Activated naive CD8-positive, alpha-beta T cell treated with anti-CD3 and anti-CD28 coated beads, Interleukin-2, amount 50 U/mL, for 16 hours (primary cell): ENCODE measurements around the gene ISLR.

ENCODE experiments used
- DNase-seq: peaks from one replicate; pipeline ENCODE4 v3.0.0-alpha.2; 2020; ENCODE audit warnings: low read depth, low spot score

Gene ISLR, protein sequence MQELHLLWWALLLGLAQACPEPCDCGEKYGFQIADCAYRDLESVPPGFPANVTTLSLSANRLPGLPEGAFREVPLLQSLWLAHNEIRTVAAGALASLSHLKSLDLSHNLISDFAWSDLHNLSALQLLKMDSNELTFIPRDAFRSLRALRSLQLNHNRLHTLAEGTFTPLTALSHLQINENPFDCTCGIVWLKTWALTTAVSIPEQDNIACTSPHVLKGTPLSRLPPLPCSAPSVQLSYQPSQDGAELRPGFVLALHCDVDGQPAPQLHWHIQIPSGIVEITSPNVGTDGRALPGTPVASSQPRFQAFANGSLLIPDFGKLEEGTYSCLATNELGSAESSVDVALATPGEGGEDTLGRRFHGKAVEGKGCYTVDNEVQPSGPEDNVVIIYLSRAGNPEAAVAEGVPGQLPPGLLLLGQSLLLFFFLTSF

DNA sequence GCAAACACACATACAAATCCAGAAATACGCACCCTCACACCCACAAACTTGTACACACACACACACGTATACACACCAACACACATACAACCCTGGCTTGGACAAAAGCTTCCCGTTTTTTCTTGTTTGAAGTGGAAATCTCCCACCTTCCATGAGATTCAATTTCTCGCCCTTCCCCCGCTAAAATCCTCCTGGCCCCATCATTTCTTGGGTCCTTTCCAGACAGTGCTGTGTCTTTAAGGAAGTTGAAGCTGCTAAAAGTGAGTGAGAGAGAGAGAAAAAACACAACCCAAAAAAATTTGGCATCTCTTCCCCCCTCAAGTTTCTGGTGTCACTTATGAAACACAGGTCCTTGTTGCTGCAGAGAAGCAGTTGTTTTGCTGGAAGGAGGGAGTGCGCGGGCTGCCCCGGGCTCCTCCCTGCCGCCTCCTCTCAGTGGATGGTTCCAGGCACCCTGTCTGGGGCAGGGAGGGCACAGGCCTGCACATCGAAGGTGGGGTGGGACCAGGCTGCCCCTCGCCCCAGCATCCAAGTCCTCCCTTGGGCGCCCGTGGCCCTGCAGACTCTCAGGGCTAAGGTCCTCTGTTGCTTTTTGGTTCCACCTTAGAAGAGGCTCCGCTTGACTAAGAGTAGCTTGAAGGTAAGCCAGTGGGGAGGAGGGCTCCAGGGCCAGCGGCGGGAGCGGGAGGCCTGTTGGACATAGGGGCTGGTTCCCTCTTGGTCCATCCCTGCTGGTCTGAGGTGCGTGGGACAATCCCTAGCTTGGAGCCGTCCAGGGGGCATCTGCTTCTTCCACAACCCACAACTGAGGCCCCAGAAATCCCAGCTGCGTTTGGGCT, at the start of gene ISLR:
ISLR (plus strand) TSS at position 331 of the 839 bp plus-strand sequence. CDS start 1,149 bp downstream, outside the sequence.
- no peak for DNase-seq

- DNase-seq: no peak
These were observed 49.3 kb upstream of the ISLR start for GRCh38 chr15:74124196-74124595.

- no peak for DNase-seq
These were observed 48.8 kb upstream of the ISLR start for GRCh38 chr15:74124759-74125158.

DNA sequence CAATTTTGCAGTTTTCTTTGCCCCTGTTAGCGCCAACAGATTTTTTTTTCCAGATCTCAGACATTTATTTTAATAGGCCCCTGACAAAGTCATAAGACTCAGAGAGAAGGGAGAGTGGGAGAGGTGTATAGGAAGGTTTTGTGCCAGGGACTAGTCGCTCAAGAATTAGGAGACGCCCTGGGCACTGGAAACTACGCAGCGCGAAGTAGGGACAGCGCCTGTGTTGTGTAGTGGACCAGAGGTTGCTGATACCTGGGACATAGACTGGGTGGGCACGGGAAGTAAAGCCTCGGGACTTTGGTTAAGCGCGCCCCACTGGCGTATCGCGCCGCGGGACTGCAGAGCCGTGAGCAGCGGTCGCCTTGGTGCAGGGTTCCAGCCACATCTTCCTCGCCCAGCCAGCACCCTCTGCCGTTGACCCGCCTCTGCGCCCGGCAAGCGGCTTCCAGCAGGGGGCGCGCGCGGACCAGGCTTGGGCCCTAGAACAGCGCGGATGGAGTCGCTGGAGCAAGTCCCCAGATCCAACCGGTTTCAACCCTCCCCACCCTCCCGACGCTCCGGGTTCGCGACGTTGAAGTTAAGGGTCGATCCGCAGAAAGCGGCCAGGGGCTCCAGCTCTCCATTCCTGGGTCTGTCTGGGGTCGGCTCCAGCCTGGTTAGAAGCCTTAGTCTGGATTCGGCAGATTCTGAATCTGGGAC, 46.1 kb upstream of the ISLR start:
- peak; percentile 73 for DNase-seq

DNA sequence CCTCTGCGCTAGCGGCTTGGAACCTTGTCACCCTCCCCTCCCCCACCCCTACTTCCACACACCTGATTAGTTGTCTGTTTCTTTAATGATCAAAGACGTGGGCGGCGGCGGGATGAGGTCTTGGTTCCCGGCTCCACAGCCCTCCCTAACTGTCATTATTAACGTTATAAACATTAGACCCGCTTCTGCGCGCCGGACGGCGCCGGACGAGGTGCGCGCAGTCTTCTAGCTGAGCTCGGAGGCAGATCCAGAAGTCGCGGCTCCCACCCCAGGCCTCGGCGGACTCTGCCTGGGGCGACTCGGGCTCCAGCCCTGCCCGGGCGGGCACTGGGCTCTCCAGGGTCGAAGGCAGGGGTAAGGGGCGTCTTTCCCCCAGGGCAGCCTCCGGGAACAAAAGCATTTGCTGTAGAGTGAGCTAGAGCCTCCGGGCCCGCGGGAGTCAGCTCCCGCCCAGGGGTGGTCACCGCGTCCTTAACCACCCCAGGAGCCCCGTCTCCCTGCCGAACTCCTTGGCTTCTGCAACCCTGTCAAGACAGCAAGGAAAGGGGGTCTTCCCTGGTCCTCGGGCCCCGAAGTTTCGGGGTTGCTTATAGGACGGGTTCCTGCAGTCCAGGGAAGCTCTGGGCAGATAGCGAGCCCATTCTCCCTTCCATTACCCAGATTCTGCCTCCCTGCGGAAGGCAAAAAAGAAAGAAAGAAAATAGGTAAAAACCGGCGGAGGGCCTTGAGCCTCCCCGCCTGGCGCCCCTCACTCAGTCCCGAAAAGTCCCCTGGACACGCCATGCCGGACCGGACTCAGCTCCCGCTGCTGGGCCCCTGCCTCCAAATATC, 45.3 kb upstream of the ISLR start:
- no peak for DNase-seq

DNA sequence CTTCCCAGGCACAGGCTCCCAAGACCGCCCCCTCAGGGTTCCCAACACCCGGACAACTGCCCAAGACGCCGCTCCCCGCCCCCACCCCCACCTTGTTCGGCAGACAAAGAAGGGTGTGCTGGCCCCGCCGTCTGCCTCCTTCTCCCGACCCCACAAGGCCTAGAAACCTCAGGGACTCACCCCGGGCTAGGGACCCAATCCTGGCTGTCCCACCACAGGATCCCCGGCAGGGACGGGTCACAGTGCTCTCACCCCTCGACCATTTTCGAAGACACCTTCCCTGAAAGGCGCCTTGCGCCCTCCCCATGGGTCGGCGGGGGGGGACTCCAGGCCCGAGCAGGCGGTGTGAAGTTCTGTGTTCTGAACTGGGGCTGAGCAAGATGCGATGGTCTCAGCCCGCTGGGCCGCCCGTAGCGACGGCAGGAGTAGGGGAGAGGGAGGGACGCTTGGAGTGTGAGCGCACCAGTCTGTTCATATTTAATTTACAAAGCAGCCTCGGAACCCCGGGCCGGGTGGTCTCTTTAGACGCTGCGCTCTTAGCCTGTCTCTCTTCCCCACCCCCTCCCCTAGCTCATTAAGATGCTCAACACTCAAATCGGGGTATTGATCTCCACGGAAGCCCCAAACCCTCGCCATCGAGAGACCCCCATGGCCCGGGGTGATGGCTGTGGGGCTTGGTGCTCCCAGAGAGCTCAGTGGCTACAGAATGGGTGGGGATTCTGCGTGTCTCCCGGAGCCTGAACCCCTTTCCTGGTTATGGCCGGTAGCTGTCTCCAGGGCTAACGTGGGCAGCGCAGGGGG, 44.5 kb upstream of the ISLR start:
- DNase-seq: no peak

GRCh38 chr15:74129586-74130154, 43.8 kb upstream of the ISLR start:
- no peak for DNase-seq

DNA sequence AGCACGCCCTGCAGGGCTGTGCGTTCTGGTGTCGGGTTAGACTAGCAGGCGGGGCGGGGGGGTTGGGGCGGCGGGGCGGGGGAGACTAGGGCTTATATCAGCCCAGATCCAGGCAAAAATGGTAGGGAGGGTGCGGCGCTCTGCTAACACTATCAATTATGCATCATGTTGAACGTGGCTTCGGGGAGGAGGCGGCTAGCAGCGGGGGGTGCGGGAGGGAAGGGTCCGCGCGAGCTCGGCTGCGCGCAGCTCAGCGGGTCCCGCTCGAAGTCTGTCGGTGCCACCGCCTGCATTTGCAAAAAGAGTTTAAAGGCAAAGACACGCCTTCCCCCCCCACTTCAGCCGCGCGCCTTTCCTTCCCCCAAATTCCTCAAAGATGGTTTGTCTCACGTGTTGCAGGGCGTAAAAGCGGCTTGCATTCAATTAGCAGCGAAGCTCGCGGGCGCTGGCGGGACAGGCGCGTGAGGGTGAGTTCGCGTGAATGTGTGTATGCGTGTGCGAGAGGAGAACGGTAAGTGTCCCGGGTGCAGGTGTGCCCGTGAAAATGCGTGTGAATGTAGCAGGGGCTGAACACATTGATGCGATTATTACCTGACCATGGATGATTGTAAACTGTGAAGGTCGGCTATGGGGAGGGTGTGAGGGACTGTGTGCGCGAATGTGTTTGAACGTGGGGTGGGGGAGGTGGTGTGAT, 43.2 kb upstream of the ISLR start, which contains the start of gene ISLR2:
ISLR2 (plus strand) TSS at position 432 of the 694 bp plus-strand sequence. CDS start 2,169 bp downstream, outside the sequence.
- no peak for DNase-seq

GRCh38 chr15:74130849-74131627, 42.5 kb upstream of the ISLR start:
- no peak for DNase-seq

- no peak for DNase-seq
These were observed 41.7 kb upstream of the ISLR start for GRCh38 chr15:74131628-74132413.

DNA sequence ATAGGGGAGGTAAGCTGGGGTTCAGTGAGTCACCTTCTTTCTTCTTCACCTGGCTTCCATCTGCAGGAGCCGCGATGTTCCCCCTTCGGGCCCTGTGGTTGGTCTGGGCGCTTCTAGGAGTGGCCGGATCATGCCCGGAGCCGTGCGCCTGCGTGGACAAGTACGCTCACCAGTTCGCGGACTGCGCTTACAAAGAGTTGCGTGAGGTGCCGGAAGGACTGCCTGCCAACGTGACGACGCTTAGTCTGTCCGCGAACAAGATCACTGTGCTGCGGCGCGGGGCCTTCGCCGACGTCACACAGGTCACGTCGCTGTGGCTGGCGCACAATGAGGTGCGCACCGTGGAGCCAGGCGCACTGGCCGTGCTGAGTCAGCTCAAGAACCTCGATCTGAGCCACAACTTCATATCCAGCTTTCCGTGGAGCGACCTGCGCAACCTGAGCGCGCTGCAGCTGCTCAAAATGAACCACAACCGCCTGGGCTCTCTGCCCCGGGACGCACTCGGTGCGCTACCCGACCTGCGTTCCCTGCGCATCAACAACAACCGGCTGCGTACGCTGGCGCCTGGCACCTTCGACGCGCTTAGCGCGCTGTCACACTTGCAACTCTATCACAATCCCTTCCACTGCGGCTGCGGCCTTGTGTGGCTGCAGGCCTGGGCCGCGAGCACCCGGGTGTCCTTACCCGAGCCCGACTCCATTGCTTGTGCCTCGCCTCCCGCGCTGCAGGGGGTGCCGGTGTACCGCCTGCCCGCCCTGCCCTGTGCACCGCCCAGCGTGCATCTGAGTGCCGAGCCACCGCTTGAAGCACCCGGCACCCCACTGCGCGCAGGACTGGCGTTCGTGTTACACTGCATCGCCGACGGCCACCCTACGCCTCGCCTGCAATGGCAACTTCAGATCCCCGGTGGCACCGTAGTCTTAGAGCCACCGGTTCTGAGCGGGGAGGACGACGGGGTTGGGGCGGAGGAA, 40.5 kb upstream of the ISLR start:
- DNase-seq: no peak

- no peak for DNase-seq
These were observed 39.7 kb upstream of the ISLR start for GRCh38 chr15:74133694-74134386.

DNA sequence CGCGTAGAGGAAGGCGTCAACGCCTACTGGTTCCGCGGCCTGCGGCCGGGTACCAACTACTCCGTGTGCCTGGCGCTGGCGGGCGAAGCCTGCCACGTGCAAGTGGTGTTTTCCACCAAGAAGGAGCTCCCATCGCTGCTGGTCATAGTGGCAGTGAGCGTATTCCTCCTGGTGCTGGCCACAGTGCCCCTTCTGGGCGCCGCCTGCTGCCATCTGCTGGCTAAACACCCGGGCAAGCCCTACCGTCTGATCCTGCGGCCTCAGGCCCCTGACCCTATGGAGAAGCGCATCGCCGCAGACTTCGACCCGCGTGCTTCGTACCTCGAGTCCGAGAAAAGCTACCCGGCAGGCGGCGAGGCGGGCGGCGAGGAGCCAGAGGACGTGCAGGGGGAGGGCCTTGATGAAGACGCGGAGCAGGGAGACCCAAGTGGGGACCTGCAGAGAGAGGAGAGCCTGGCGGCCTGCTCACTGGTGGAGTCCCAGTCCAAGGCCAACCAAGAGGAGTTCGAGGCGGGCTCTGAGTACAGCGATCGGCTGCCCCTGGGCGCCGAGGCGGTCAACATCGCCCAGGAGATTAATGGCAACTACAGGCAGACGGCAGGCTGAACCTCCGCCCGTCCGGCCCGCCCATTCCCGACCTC, 39.0 kb upstream of the ISLR start:
- DNase-seq: no peak

GRCh38 chr15:74135041-74135565, 38.4 kb upstream of the ISLR start:
- no peak for DNase-seq

DNA sequence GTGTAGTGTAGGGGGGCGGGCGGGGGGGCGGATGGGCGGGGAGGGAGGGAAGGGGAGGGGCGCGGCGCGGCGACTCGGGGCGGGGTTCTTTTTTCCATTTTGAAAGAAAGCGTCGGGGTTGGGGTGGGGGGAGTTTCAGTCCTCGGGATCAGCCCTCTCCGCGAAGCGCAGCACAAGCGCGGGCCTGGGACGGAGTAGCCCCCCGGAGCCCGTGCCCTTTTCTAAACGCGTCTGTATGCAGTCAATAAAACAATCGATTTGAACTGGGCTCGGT, 37.0 kb upstream of the ISLR start:
- no peak for DNase-seq
